MCF 10A (cell line): ENCODE results near the gene PRKACG. TPM values are rescaled to one million over a fixed set of nuclear protein-coding genes. Genes with fewer than 3 reads are reported as not detected.
A peak's percentile ranks its signal among the peaks of the same experiment; 100 is the strongest.

Experiments
- Bru-seq: library from RNA; stranded (reverse); fragments of 400-500 nt; gene quantifications from one replicate; lab custom pipeline; 2021; lab: Mats Ljungman, UMichigan
- BruChase-seq, 2 experiments: library from RNA; stranded (reverse); fragments of 400-500 nt; gene quantifications; one replicate each; lab custom pipeline; 2021; lab: Mats Ljungman, UMichigan
- BruUV-seq: library from RNA; stranded (reverse); fragments of 400-500 nt; replicated peaks from 2 replicates; lab custom pipeline; 2021; lab: Mats Ljungman, UMichigan
- CTCF ChIA-PET: fragments of 300-600 bp; sonication (Branson Sonifier 250); formaldehyde crosslinking; extraction: SDS; loops from one replicate; lab custom pipeline; 2021; ENCODE audit warnings: antibody characterized with exemption, inconsistent platforms; lab: Yijun Ruan, JAX
- POLR2A ChIA-PET: fragments of 300-600, 350-650 bp; sonication (Branson Sonifier 250); formaldehyde crosslinking; extraction: SDS; loops from one replicate; lab custom pipeline; 2020; ENCODE audit warnings: antibody characterized with exemption, inconsistent platforms; lab: Yijun Ruan, JAX
- DNase-seq: peaks from one replicate; pipeline ENCODE4 v3.0.0-alpha.2; 2018; ENCODE audit not compliant: unreplicated experiment
- H3K27ac Mint-ChIP-seq: one replicate; pipeline ENCODE4 v1.8.0; 2022; ENCODE audit warnings: mild to moderate bottlenecking, low read depth, mixed read lengths; ENCODE audit not compliant: unreplicated experiment
- H3K27me3 Mint-ChIP-seq: one replicate; pipeline ENCODE4 v1.8.0; 2022; ENCODE audit warnings: mixed read lengths; ENCODE audit not compliant: insufficient read depth, unreplicated experiment
- H3K36me3 Mint-ChIP-seq: one replicate; pipeline ENCODE4 v1.8.0; 2022; ENCODE audit warnings: mild to moderate bottlenecking, moderate library complexity, mixed read lengths; ENCODE audit not compliant: insufficient read depth, unreplicated experiment
- H3K4me1 Mint-ChIP-seq: one replicate; pipeline ENCODE4 v1.8.0; 2022; ENCODE audit warnings: mixed read lengths; ENCODE audit not compliant: insufficient read depth, unreplicated experiment
- H3K4me3 Mint-ChIP-seq: one replicate; pipeline ENCODE4 v1.8.0; 2022; ENCODE audit warnings: mild to moderate bottlenecking, moderate library complexity, mixed read lengths; ENCODE audit not compliant: unreplicated experiment
- H3K9me3 Mint-ChIP-seq: one replicate; pipeline ENCODE4 v1.8.0; 2022; ENCODE audit warnings: mixed read lengths; ENCODE audit not compliant: unreplicated experiment
- CTCF ChIP-seq: fragments of 200-600 bp; IDR thresholded peaks from one replicate; pipeline ENCODE4 v1.8.0; 2022; ENCODE audit warnings: antibody characterized with exemption, mild to moderate bottlenecking; ENCODE audit not compliant: unreplicated experiment
- intact Hi-C: fragments of 100-400 bp; cut with micrococcal nuclease; formaldehyde crosslinking; loops from 2 replicates; pipeline ENCODE4 v1.14.1; 2022
- long read RNA-seq: library from polyadenylated mRNA; stranded (forward); transcript quantifications from one replicate; pipeline ENCODE4 v2.0.0, GENCODE V29; 2022
- total RNA-seq: library from RNA; stranded (reverse); gene quantifications from 2 replicates; pipeline ENCODE4 v1.2.3, GENCODE V29; 2022

Gene PRKACG
- total RNA-seq (not detected in 2 replicates), Bru-seq, nascent RNA (not detected), BruChase-seq, experiment 1, labeled RNA remaining after a 6-hour chase (not detected), BruChase-seq, experiment 2, labeled RNA remaining after a 2-hour chase (not detected)
- long read RNA-seq, result 0 reads

DNA sequence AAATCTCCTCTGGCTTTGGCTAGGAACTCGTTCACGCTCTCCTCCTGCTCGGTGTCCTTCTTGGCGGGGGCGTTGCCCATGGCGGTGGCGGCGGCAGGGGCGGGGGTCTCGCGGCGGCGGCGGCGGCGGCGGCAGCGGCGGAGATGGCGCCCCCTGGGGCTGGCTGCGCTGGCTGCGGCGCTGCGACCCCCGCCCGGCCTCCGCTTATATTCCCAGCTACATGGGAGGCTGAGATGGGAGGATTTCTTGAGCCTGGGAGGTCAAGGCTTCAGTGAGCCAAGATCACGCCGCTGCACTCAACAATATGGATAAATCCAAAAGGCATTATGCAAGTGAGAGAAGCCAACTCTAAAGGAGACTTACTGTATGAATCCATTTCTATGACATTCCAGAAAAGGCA, at the start of gene PRKACG:
Gene PRKACG, minus strand, starts transcription at position 101 of the 400 bp plus-strand sequence. Its CDS starts 21 bp downstream, at position 80.
- Mint-ChIP-seq H3K36me3 (no peaks in the 10 kb centered on the region), H3K4me1 (no peaks in the 10 kb centered on the region), H3K27ac (no peak within 1 kb of the TSS), H3K27me3 (peaks cover 32% of the 10 kb centered on the region), H3K9me3 (no peaks in the 10 kb centered on the region), H3K4me3 (no peak within 1 kb of the TSS)
- POLR2A ChIA-PET, result interaction anchor here (0.5 kb wide), 1 partner anchor 239 kb away, joined by 3 read pairs; no protein-coding TSS in a partner anchor
- CTCF ChIA-PET, result interaction anchor here (2.2 to 2.7 kb wide), 2 partner anchors 14 kb away, joined by 11 to 14 read pairs; no protein-coding TSS in a partner anchor
- no peak for TF ChIP-seq CTCF
- no peak for DNase-seq
- BruUV-seq, result no TSS peak
- intact Hi-C loops, result no loop called here

GRCh38 chr9:69062195-69062594, 48.3 kb upstream of the PRKACG start:
- no peak for DNase-seq
- ChIA-PET CTCF (interaction anchor here (0.7 to 3.6 kb wide), 2 partner anchors 52 to 131 kb away, joined by 3 to 14 read pairs; no protein-coding TSS in a partner anchor), POLR2A (no interaction called here)
- Mint-ChIP-seq H3K27ac (no peak overlapping the region), H3K27me3 (no peaks in the 10 kb centered on the region), H3K9me3 (no peaks in the 10 kb centered on the region), H3K36me3 (peaks cover 31% of the 10 kb centered on the region), H3K4me3 (no peak overlapping the region), H3K4me1 (no peaks in the 10 kb centered on the region)
- intact Hi-C loops, result no loop called here
- no TSS peak for BruUV-seq
- no peak for TF ChIP-seq CTCF

DNA sequence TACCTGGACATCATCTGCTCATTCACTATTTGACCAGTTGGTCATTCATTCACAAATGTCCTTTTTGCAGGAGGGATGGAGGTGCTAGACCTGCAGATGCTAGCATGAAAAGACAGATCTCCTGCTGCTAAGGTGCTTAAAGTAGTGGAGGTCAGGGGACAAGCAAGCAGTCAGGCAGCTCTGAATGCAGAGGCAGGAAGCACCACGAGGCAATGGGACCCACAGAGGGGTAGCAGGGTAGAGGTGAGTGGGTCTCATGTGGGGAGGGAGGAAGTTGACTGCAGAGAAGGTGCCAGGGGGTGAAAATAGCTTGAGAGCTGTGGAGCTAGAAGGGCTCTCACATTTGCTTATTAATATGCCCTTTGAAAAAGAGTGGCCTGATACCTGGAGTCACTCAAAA, 46.9 kb upstream of the PRKACG start:
- TF ChIP-seq CTCF, result no peak
- no peaks in the 10 kb centered on the region for H3K27me3 Mint-ChIP-seq
- no peak for DNase-seq
- POLR2A ChIA-PET, result no interaction called here
- H3K9me3 Mint-ChIP-seq, result no peaks in the 10 kb centered on the region
- intact Hi-C loops, result no loop called here
- CTCF ChIA-PET, result interaction anchor here (0.7 to 20.2 kb wide), 3 partner anchors 14 to 323 kb away, joined by 3 to 481 read pairs (median 3); no protein-coding TSS in a partner anchor
- BruUV-seq, result no TSS peak
- H3K36me3 Mint-ChIP-seq, result peaks cover 28% of the 10 kb centered on the region
- no peaks in the 10 kb centered on the region for H3K4me1 Mint-ChIP-seq
- H3K4me3 Mint-ChIP-seq, result no peak overlapping the region
- peak overlapping the region; percentile 63 for H3K27ac Mint-ChIP-seq

GRCh38 chr9:69058101-69058500, 44.2 kb upstream of the PRKACG start:
- CTCF ChIA-PET, result interaction anchor here (0.5 to 20.2 kb wide), 4 partner anchors 15 to 136 kb away, joined by 3 to 481 read pairs (median 4); no protein-coding TSS in a partner anchor
- no peak for DNase-seq
- H3K9me3 Mint-ChIP-seq, result no peaks in the 10 kb centered on the region
- H3K27ac Mint-ChIP-seq, result no peak overlapping the region
- no peak for TF ChIP-seq CTCF
- no peak overlapping the region for H3K4me3 Mint-ChIP-seq
- no peaks in the 10 kb centered on the region for H3K4me1 Mint-ChIP-seq
- H3K36me3 Mint-ChIP-seq, result peaks cover 33% of the 10 kb centered on the region
- POLR2A ChIA-PET, result interaction anchor here (0.5 kb wide), 1 partner anchor 12 kb away, joined by 4 read pairs; no protein-coding TSS in a partner anchor
- no peaks in the 10 kb centered on the region for H3K27me3 Mint-ChIP-seq
- intact Hi-C loops, result no loop called here
- BruUV-seq, result no TSS peak
